ENCODE data around the gene LZTS2. TPM values are rescaled to one million over a fixed set of nuclear protein-coding genes. Genes with fewer than 3 reads are reported as not detected.

The LZTS2 gene
- total RNA-seq, 1 experiment from 2014 or later = 93.0 TPM

DNA sequence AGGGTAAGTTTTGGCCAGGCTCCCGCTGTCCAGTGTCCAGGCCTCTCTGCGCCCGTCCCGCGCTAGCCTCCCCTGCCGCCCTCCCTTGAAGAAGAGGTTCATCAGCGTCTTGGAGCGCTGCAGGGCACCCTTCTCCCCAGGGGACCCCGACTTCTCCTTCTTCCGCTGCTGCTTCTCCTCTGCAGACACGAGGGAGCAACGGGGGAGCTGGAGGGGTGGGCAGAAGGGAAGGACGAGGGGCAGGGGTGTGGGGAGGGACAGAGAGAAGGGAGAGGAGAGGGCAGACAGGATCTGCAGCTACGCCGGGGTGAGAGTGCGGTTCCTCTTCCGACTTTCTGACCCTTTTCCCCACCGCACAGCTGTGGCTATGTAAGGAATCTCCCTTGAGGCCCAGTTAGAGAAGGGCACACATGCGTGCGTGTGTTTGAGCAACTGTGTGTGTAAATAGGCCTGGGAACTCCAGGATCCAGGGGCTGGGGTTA is 18.6 kb downstream of the LZTS2 start:
- RAD21 ChIA-PET (ENCODE audit: low non-redundant PET in 1 of 2, low total read pairs in 2 of 2, uncharacterized antibody in 2 of 2, unreplicated experiment in 2 of 2) = interaction anchor here (1.4 to 2.0 kb wide), 3 partner anchors 22 to 124 kb away, joined by 3 to 7 read pairs (median 6); no protein-coding TSS in a partner anchor
- Histone ChIP-seq H3K79me2 (ENCODE audit: insufficient read depth, low read length) (no peaks in the 10 kb centered on the region), H2AFZ (ENCODE audit: low read depth, low read length, poor library complexity, severe bottlenecking) (no peak overlapping the region), H3K27me3 (ENCODE audit: insufficient read depth, low read length) (no peaks in the 10 kb centered on the region), H3K9me2 (ENCODE audit: insufficient read depth) (no peaks in the 10 kb centered on the region), H3K4me3 (replicated peaks in 1 of 2; ENCODE audit: low read depth in 1 of 2, low read length in 2 of 2) (no peak overlapping the region), H3K36me3 (ENCODE audit: control insufficient read depth in 1 of 2, insufficient read depth in 2 of 2, low read length in 2 of 2) (no peaks in the 10 kb centered on the region), H3K4me2 (ENCODE audit: low read length) (peak overlapping the region; percentile 65), H3K27ac (ENCODE audit: low read depth, low read length) (no peak overlapping the region), H3K9ac (ENCODE audit: low read length) (peak overlapping the region; percentile 56), H3K9me3 (ENCODE audit: control insufficient read depth in 1 of 2, insufficient read depth in 1 of 2, low read depth in 1 of 2, low read length in 2 of 2) (no peaks in the 10 kb centered on the region), H3K4me1 (ENCODE audit: control insufficient read depth in 1 of 2, insufficient read depth in 2 of 2, low read length in 2 of 2) (peaks cover 12 to 36% of the 10 kb centered on the region in 2 experiments), H4K20me1 (ENCODE audit: insufficient read depth) (no peaks in the 10 kb centered on the region)
- intact Hi-C loops (cut with micrococcal nuclease) = loop anchor here (2.0 to 10.0 kb wide), 3 partner anchors 49 to 673 kb away; partner anchors contain the start of genes PAX2 and SCD
- DNase-seq (ENCODE audit: low read depth, low spot score) = no peak
- no peak for TF ChIP-seq ZFX (IDR thresholded peaks at IDR 0.05)
- TF ChIP-seq ZNF274 (IDR thresholded peaks at IDR 0.05; ENCODE audit: low read depth, low read length) = no peak
- TF ChIP-seq JUND (IDR thresholded peaks at IDR 0.05) = no peak
- no peak for TF ChIP-seq CEBPB (IDR thresholded peaks at IDR 0.05; ENCODE audit: low read depth)
- no peak for TF ChIP-seq EGR1 (IDR thresholded peaks at IDR 0.05; ENCODE audit: low read depth)
- TF ChIP-seq SIN3A (IDR thresholded peaks at IDR 0.05; ENCODE audit: low read depth) = no peak
- no peak for TF ChIP-seq RAD21 (IDR thresholded peaks at IDR 0.05; ENCODE audit: low read depth)
- CTCF ChIA-PET = interaction anchor here (0.6 to 5.0 kb wide), 17 partner anchors 9 to 426 kb away, joined by 3 to 98 read pairs (median 11); partner anchors contain the start of genes LZTS2, PDZD7 and SFXN3
- ATAC-seq = no peak; the same call in 1 of the 2 replicates
- POLR2A ChIA-PET = interaction anchor here (0.9 kb wide), 1 partner anchor 9 kb away, joined by 3 read pairs; no protein-coding TSS in a partner anchor
- BruUV-seq (replicated peaks) = no TSS peak

GRCh38 chr10:101018600-101019439 is 19.2 kb downstream of the LZTS2 start:
- H3K27me3 ChIP-seq (ENCODE audit: insufficient read depth, low read length) = no peaks in the 10 kb centered on the region
- DNase-seq (ENCODE audit: low read depth, low spot score) (peak; percentile 72), ATAC-seq (peak; percentile 91)
- H3K9me2 ChIP-seq (ENCODE audit: insufficient read depth) = no peaks in the 10 kb centered on the region
- no peak overlapping the region for H3K27ac ChIP-seq (ENCODE audit: low read depth, low read length)
- RAD21 ChIA-PET (ENCODE audit: low non-redundant PET in 1 of 2, low total read pairs in 2 of 2, uncharacterized antibody in 2 of 2, unreplicated experiment in 2 of 2) = interaction anchor here (0.6 to 2.0 kb wide), 8 partner anchors 21 to 123 kb away, joined by 3 to 9 read pairs (median 6); no protein-coding TSS in a partner anchor
- POLR2A ChIA-PET = interaction anchor here (0.8 to 1.5 kb wide), 4 partner anchors 8 to 48 kb away, joined by 3 to 5 read pairs (median 3); no protein-coding TSS in a partner anchor
- H3K79me2 ChIP-seq (ENCODE audit: insufficient read depth, low read length) = no peaks in the 10 kb centered on the region
- peak overlapping the region; percentile 13 to 38; a peak in 3 of 4 replicates for H3K4me3 ChIP-seq (replicated peaks in 1 of 2; ENCODE audit: low read depth in 1 of 2, low read length in 2 of 2)
- no peaks in the 10 kb centered on the region for H3K36me3 ChIP-seq (ENCODE audit: control insufficient read depth in 1 of 2, insufficient read depth in 2 of 2, low read length in 2 of 2)
- CTCF ChIA-PET = interaction anchor here (0.6 to 4.0 kb wide), 24 partner anchors 9 to 760 kb away, joined by 3 to 44 read pairs (median 5); partner anchors contain the start of genes KAZALD1, LZTS2, PDZD7 and SFXN3
- no TSS peak for BruUV-seq (replicated peaks)
- intact Hi-C loops (cut with micrococcal nuclease) = loop anchor here (2.0 to 10.0 kb wide), 3 partner anchors 48 to 674 kb away; partner anchors contain the start of genes PAX2 and SCD
- H3K9ac ChIP-seq (ENCODE audit: low read length) = peak overlapping the region; percentile 56
- peak overlapping the region; percentile 56 for H2AFZ ChIP-seq (ENCODE audit: low read depth, low read length, poor library complexity, severe bottlenecking)
- H3K4me1 ChIP-seq (ENCODE audit: control insufficient read depth in 1 of 2, insufficient read depth in 2 of 2, low read length in 2 of 2) = peaks cover 7 to 30% of the 10 kb centered on the region in 2 experiments; a peak in 3 of 4 replicates
- H3K4me2 ChIP-seq (ENCODE audit: low read length) = peak overlapping the region; percentile 65
- H4K20me1 ChIP-seq (ENCODE audit: insufficient read depth) = no peaks in the 10 kb centered on the region
- no peaks in the 10 kb centered on the region for H3K9me3 ChIP-seq (ENCODE audit: control insufficient read depth in 1 of 2, insufficient read depth in 1 of 2, low read depth in 1 of 2, low read length in 2 of 2)
- TF ChIP-seq SP1 (IDR thresholded peaks at IDR 0.05; ENCODE audit: low read depth) (no peak), RAD21 (IDR thresholded peaks at IDR 0.05; ENCODE audit: low read depth) (no peak), ZFX (IDR thresholded peaks at IDR 0.05) (peak; percentile 64; the same call in 1 of the 2 replicates), SRF (IDR thresholded peaks at IDR 0.05; ENCODE audit: low read depth) (no peak), CEBPB (IDR thresholded peaks at IDR 0.05; ENCODE audit: low read depth) (no peak), MAX (IDR thresholded peaks at IDR 0.05) (no peak), YY1 (IDR thresholded peaks at IDR 0.05; ENCODE audit: extremely low read depth, insufficient replicate concordance, low read depth, low read length) (no peak), POLR2AphosphoS5 (IDR thresholded peaks at IDR 0.05; ENCODE audit: low read depth, low read length) (peak; percentile 52; the same call in 1 of the 2 replicates), SIN3A (IDR thresholded peaks at IDR 0.05; ENCODE audit: low read depth) (no peak), EZH2 (IDR thresholded peaks at IDR 0.05) (no peak), CBX3 (IDR thresholded peaks at IDR 0.05; ENCODE audit: low read depth) (no peak), FOSL1 (IDR thresholded peaks at IDR 0.05; ENCODE audit: low read depth) (no peak), TCF7L2 (IDR thresholded peaks at IDR 0.05; ENCODE audit: borderline replicate concordance, extremely low read depth, insufficient read depth, insufficient read length) (no peak), EGR1 (IDR thresholded peaks at IDR 0.05; ENCODE audit: low read depth) (no peak)
- TF ChIP-seq, protein P1, sequence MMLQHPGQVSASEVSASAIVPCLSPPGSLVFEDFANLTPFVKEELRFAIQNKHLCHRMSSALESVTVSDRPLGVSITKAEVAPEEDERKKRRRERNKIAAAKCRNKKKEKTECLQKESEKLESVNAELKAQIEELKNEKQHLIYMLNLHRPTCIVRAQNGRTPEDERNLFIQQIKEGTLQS (IDR thresholded peaks at IDR 0.05) = no peak
